GM12878 (cell line): ENCODE measurements around the gene PRKCZ. TPM values are rescaled to one million over a fixed set of nuclear protein-coding genes. Genes with fewer than 3 reads are reported as not detected.

Experiments used
- ATAC-seq: fragments of 200-7000 bp; cut with Tn5 transposase; 3 replicates; pipeline ENCODE4 v1.9.1; 2020; ENCODE audit warnings: mild to moderate bottlenecking, moderate library complexity
- BruUV-seq: library from RNA; stranded (reverse); fragments of 400-500 nt; replicated peaks from 2 replicates; lab custom pipeline; 2021; lab: Mats Ljungman, UMichigan
- CTCF ChIA-PET: fragments of 300-600 bp; sonication (Branson Sonifier 250); formaldehyde crosslinking; extraction: SDS; loops from one replicate; lab custom pipeline; 2021; ENCODE audit warnings: inconsistent platforms; lab: Yijun Ruan, JAX
- POLR2A ChIA-PET: fragments of 350-600 bp; formaldehyde crosslinking; extraction: SDS; loops from one replicate; lab custom pipeline; 2021; ENCODE audit warnings: inconsistent platforms; lab: Charles Lee
- RAD21 ChIA-PET: fragments of 300-600 bp; sonication (Branson Sonifier 250); formaldehyde crosslinking; loops from one replicate; lab custom pipeline; 2023; ENCODE audit warnings: antibody characterized with exemption; ENCODE audit not compliant: unreplicated experiment; lab: Charles Lee
- SMC1A ChIA-PET: fragments of 300-600 bp; sonication (Branson Sonifier 250); formaldehyde crosslinking; loops from one replicate; lab custom pipeline; 2023; ENCODE audit not compliant: unreplicated experiment, uncharacterized antibody; lab: Charles Lee
- DNase-seq: peaks from one replicate; pipeline ENCODE4 v3.0.0-alpha.2; 2011; ENCODE audit warnings: low read depth, low spot score
- FAIRE-seq: peaks from 3 replicates; lab custom pipeline; 2011; peaks lifted over from hg19 to GRCh38; lab: Jason Lieb, UNC
- H2AFZ ChIP-seq: 2 replicates; pipeline ENCODE4 v1.6.0; 2011; ENCODE audit warnings: low read depth, low read length, control low read depth; ENCODE audit not compliant: control insufficient read depth
- H3K27ac ChIP-seq: 2 replicates; pipeline ENCODE4 v1.5.1; 2011; ENCODE audit warnings: control low read depth; ENCODE audit not compliant: control insufficient read depth, insufficient read depth
- H3K27me3 ChIP-seq, 2 experiments: replicated peaks in 1 of 2; 2 replicates each; pipeline versions ENCODE4 v1.6.0 to v1.6.1; 2011; ENCODE audit warnings: low read length in 1 of 2; ENCODE audit not compliant: control insufficient read depth in 2 of 2, insufficient read depth in 2 of 2
- H3K36me3 ChIP-seq, 2 experiments: 2 replicates each; pipeline ENCODE4 v1.5.1; 2011; ENCODE audit warnings: low read length in 1 of 2; ENCODE audit not compliant: control insufficient read depth in 2 of 2, insufficient read depth in 2 of 2
- H3K4me1 ChIP-seq: 2 replicates; pipeline ENCODE4 v1.6.1; 2011; ENCODE audit warnings: mild to moderate bottlenecking, low read length, moderate library complexity, mixed read lengths; ENCODE audit not compliant: control insufficient read depth, insufficient read depth
- H3K4me2 ChIP-seq: 2 replicates; pipeline ENCODE4 v1.6.0; 2011; ENCODE audit warnings: control low read depth; ENCODE audit not compliant: control insufficient read depth, insufficient read depth
- H3K4me3 ChIP-seq: fragments of 200-600 bp; sonication (generic); 2 replicates; pipeline ENCODE4 v1.5.1; 2016
- H3K79me2 ChIP-seq: 2 replicates; pipeline ENCODE4 v1.6.0; 2011; ENCODE audit warnings: low read length; ENCODE audit not compliant: control insufficient read depth, insufficient read depth
- H3K9ac ChIP-seq: 2 replicates; pipeline ENCODE4 v1.8.0; 2011; ENCODE audit warnings: low read length, control low read depth, mixed read lengths; ENCODE audit not compliant: control insufficient read depth, insufficient read depth
- H3K9me3 ChIP-seq: replicated peaks from 3 replicates; pipeline ENCODE4 v1.5.1; 2011; ENCODE audit warnings: mild to moderate bottlenecking, low read length; ENCODE audit not compliant: control insufficient read depth, insufficient read depth
- H4K20me1 ChIP-seq: 2 replicates; pipeline ENCODE4 v1.6.0; 2011; ENCODE audit not compliant: control insufficient read depth, insufficient read depth
- BCL11A ChIP-seq: IDR thresholded peaks from 2 replicates; pipeline ENCODE4 v1.6.1; 2011; ENCODE audit warnings: low read depth, low read length
- CEBPB ChIP-seq, 2 experiments: fragments of 150-350 bp in 1 of 2; IDR thresholded peaks; 2 replicates each; pipeline ENCODE4 v1.6.1; 2012 to 2014; ENCODE audit warnings: low read depth in 2 of 2, low read length in 2 of 2, borderline replicate concordance in 1 of 2, inconsistent platforms in 1 of 2
- EGR1 ChIP-seq, 2 experiments: IDR thresholded peaks; 1 replicate in 1 of 2; 2 replicates in 1 of 2; pipeline ENCODE4 v1.6.1; 2011 to 2012; ENCODE audit warnings: low read depth in 2 of 2, low read length in 2 of 2, borderline replicate concordance in 1 of 2, mild to moderate bottlenecking in 1 of 2, moderate library complexity in 1 of 2
- HDAC2 ChIP-seq: fragments of 200-600 bp; sonication (generic); IDR thresholded peaks from 2 replicates; pipeline ENCODE4 v1.6.1; 2017
- KAT2A ChIP-seq: conservative IDR thresholded peaks from 2 replicates; pipeline ENCODE4 v1.6.1; 2011; ENCODE audit warnings: low read depth, low read length; ENCODE audit not compliant: control insufficient read depth
- NFYB ChIP-seq: IDR thresholded peaks from 2 replicates; pipeline ENCODE4 v1.6.1; 2011; ENCODE audit warnings: low read depth, mild to moderate bottlenecking, low read length, improper control_type of control experiment, moderate library complexity; ENCODE audit not compliant: insufficient read depth
- ZBED1 ChIP-seq: IDR thresholded peaks from 2 replicates; pipeline ENCODE4 v1.6.1; 2016; ENCODE audit warnings: borderline replicate concordance
- ZNF24 ChIP-seq: fragments of 450-650 bp; IDR thresholded peaks from 2 replicates; pipeline ENCODE4 v1.6.1; 2017; ENCODE audit warnings: antibody characterized with exemption, mild to moderate bottlenecking
- WGBS: methylation state at CpG from one replicate; pipeline ENCODE4 v1.1.6; 2016; ENCODE audit warnings: low lambda C conversion rate; ENCODE audit not compliant: insufficient replicate concordance, insufficient coverage; ENCODE audit errors: missing lambda C conversion rate; 5-methylcytosine and 5-hydroxymethylcytosine counted together
- in situ Hi-C: fragments of 300-500 bp; cut with MboI; formaldehyde crosslinking; loops from 9 replicates; pipeline ENCODE4 v1.14.3; 2018; ENCODE audit warnings: mixed read lengths
- intact Hi-C: fragments of 100-400 bp; cut with micrococcal nuclease; formaldehyde crosslinking; loops from one replicate; pipeline ENCODE4 v1.14.2; 2022; ENCODE audit not compliant: unreplicated experiment
- polyA plus RNA-seq, 11 experiments: library from polyadenylated mRNA; depleted of rRNA in 4 of 11; unstranded in 6 of 11; stranded (reverse) in 5 of 11; fragments of >200 nt; fragmentation: Nextera tagmentation in 4 of 11; fragmentation: Illumina TruSeq in 1 of 11; extraction: Ambion mirVana in 4 of 11; extraction: Trizol in 1 of 11; gene quantifications; 1 replicate in 1 of 11; 2 replicates in 10 of 11; pipeline versions ENCODE4 v1.2.1 to v1.2.3, GENCODE V29; 2011 to 2016; ENCODE audit warnings: inconsistent platforms in 2 of 11, missing spikeins in 2 of 11, low read depth in 1 of 11
- total RNA-seq, 4 experiments: library from RNA; depleted of rRNA in 3 of 4; stranded (reverse); fragments of >200 nt in 3 of 4; fragmentation: Illumina TruSeq in 1 of 4; extraction: Trizol in 1 of 4; gene quantifications; 2 replicates each; pipeline versions ENCODE4 v1.2.1 to v1.2.3, GENCODE V29; 2013 to 2021
- TF ChIP-seq, protein P1 (sequence below), 3 experiments: IDR thresholded peaks in 2 of 3; conservative IDR thresholded peaks in 1 of 3; 2 replicates each; pipeline ENCODE4 v1.5.1; 2011; ENCODE audit warnings: low read depth in 3 of 3, low read length in 3 of 3, mild to moderate bottlenecking in 3 of 3, control low read depth in 2 of 3, moderate library complexity in 2 of 3, inconsistent platforms in 1 of 3, mixed read lengths in 1 of 3; ENCODE audit not compliant: control insufficient read depth in 2 of 3, insufficient read depth in 1 of 3; ENCODE audit errors: extremely low read depth in 1 of 3
- TF ChIP-seq, protein P2 (sequence below): fragments of 450-650 bp; IDR thresholded peaks from 2 replicates; pipeline ENCODE4 v1.6.1; 2016; ENCODE audit warnings: mild to moderate bottlenecking, moderate library complexity, borderline replicate concordance

Gene PRKCZ
- total and polyA plus RNA-seq, 10 of the 15 experiments (the other 5 are each of a cell fraction or from before 2014, with no cell fraction given) = 0.05 to 1.9 (median 0.64) TPM; not detected in 1

- Histone ChIP-seq H3K9ac (no peak overlapping the region), H3K4me3 (no peak overlapping the region), H3K36me3 (no peaks in the 10 kb centered on the region), H3K4me2 (no peak overlapping the region), H2AFZ (no peak overlapping the region), H3K27me3 (peaks cover 0 to 4% of the 10 kb centered on the region in 2 experiments; a peak in 3 of 4 replicates), H3K79me2 (no peaks in the 10 kb centered on the region), H3K4me1 (no peaks in the 10 kb centered on the region), H4K20me1 (no peaks in the 10 kb centered on the region), H3K27ac (no peak overlapping the region), H3K9me3 (no peaks in the 10 kb centered on the region; the same call in 2 of the 3 replicates)
- in situ Hi-C loops = no loop called here
- BruUV-seq = no TSS peak
- ChIA-PET RAD21 (no interaction called here), POLR2A (no interaction called here), CTCF (interaction anchor here (0.6 to 2.2 kb wide), 2 partner anchors 82 to 1298 kb away, joined by 3 to 17 read pairs; no protein-coding TSS in a partner anchor), SMC1A (no interaction called here)
- no peak for FAIRE-seq
- intact Hi-C loops = no loop called here
- ATAC-seq = no peak
- TF ChIP-seq ZNF24 = no peak
- TF ChIP-seq, protein P1, sequence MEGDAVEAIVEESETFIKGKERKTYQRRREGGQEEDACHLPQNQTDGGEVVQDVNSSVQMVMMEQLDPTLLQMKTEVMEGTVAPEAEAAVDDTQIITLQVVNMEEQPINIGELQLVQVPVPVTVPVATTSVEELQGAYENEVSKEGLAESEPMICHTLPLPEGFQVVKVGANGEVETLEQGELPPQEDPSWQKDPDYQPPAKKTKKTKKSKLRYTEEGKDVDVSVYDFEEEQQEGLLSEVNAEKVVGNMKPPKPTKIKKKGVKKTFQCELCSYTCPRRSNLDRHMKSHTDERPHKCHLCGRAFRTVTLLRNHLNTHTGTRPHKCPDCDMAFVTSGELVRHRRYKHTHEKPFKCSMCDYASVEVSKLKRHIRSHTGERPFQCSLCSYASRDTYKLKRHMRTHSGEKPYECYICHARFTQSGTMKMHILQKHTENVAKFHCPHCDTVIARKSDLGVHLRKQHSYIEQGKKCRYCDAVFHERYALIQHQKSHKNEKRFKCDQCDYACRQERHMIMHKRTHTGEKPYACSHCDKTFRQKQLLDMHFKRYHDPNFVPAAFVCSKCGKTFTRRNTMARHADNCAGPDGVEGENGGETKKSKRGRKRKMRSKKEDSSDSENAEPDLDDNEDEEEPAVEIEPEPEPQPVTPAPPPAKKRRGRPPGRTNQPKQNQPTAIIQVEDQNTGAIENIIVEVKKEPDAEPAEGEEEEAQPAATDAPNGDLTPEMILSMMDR (IDR thresholded peaks at IDR 0.05 in 2 of 3, conservative IDR thresholded peaks at IDR 0.05 in 1 of 3; ENCODE audit: control insufficient read depth in 2 of 3, extremely low read depth in 1 of 3, insufficient read depth in 1 of 3, low read depth in 3 of 3, low read length in 3 of 3) = no peak
- no peak for TF ChIP-seq HDAC2
- no peak for TF ChIP-seq EGR1 (IDR thresholded peaks at IDR 0.05; ENCODE audit: borderline replicate concordance in 1 of 2, low read depth in 2 of 2, low read length in 2 of 2)
- TF ChIP-seq, protein P2, sequence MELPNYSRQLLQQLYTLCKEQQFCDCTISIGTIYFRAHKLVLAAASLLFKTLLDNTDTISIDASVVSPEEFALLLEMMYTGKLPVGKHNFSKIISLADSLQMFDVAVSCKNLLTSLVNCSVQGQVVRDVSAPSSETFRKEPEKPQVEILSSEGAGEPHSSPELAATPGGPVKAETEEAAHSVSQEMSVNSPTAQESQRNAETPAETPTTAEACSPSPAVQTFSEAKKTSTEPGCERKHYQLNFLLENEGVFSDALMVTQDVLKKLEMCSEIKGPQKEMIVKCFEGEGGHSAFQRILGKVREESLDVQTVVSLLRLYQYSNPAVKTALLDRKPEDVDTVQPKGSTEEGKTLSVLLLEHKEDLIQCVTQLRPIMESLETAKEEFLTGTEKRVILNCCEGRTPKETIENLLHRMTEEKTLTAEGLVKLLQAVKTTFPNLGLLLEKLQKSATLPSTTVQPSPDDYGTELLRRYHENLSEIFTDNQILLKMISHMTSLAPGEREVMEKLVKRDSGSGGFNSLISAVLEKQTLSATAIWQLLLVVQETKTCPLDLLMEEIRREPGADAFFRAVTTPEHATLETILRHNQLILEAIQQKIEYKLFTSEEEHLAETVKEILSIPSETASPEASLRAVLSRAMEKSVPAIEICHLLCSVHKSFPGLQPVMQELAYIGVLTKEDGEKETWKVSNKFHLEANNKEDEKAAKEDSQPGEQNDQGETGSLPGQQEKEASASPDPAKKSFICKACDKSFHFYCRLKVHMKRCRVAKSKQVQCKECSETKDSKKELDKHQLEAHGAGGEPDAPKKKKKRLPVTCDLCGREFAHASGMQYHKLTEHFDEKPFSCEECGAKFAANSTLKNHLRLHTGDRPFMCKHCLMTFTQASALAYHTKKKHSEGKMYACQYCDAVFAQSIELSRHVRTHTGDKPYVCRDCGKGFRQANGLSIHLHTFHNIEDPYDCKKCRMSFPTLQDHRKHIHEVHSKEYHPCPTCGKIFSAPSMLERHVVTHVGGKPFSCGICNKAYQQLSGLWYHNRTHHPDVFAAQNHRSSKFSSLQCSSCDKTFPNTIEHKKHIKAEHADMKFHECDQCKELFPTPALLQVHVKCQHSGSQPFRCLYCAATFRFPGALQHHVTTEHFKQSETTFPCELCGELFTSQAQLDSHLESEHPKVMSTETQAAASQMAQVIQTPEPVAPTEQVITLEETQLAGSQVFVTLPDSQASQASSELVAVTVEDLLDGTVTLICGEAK = no peak
- no peak for TF ChIP-seq CEBPB (IDR thresholded peaks at IDR 0.05; ENCODE audit: borderline replicate concordance in 1 of 2, low read depth in 2 of 2, low read length in 2 of 2)
- no peak for TF ChIP-seq ZBED1
- no peak for TF ChIP-seq KAT2A
- TF ChIP-seq NFYB = no peak
- TF ChIP-seq BCL11A = no peak
- WGBS = 61% methylated on average over 40 of the region's 41 CpGs
- DNase-seq = no peak
These were observed 7.1 kb upstream of the PRKCZ start for GRCh38 chr1:2042830-2043773.
